Gastroesophageal sphincter (tissue), 3 donors: ENCODE results near the gene ZNF516.

Experiments used
- POLR2AphosphoS5 ChIP-seq: sonication (generic); formaldehyde crosslinking; IDR thresholded peaks from one replicate; pipeline ENCODE4 v1.6.1; 2017; ENCODE audit warnings: antibody characterized with exemption
- TF ChIP-seq, protein P1 (sequence below), 4 experiments: fragments of 200-600 bp in 2 of 4; fragments of 450-650 bp in 2 of 4; sonication (generic) in 1 of 4; IDR thresholded peaks; one replicate each; pipeline ENCODE4 v1.5.1; 2017 to 2019; ENCODE audit warnings: antibody characterized with exemption in 4 of 4, mild to moderate bottlenecking in 2 of 4, moderate library complexity in 2 of 4

DNA sequence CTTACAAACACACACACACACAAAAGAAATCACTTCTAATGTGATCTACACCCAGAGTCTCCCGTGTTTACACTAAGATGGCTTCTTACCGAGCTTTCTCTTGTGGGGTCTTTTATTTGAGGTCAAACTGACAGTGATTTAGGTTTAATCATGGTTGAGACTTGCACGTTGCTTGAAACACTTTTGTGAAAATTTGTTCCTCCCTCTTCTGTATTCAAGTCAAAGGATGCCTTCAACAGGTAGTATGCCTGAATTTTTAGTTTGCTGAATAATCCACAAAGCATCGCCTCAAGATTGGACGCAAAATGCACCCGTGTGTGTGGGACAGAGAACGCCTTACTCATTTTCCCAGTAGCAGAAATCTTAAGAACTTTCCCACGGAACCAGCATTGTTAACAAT, 4.0 kb upstream of the ZNF516 start:
- TF ChIP-seq POLR2AphosphoS5, result no peak
- TF ChIP-seq, protein P1, sequence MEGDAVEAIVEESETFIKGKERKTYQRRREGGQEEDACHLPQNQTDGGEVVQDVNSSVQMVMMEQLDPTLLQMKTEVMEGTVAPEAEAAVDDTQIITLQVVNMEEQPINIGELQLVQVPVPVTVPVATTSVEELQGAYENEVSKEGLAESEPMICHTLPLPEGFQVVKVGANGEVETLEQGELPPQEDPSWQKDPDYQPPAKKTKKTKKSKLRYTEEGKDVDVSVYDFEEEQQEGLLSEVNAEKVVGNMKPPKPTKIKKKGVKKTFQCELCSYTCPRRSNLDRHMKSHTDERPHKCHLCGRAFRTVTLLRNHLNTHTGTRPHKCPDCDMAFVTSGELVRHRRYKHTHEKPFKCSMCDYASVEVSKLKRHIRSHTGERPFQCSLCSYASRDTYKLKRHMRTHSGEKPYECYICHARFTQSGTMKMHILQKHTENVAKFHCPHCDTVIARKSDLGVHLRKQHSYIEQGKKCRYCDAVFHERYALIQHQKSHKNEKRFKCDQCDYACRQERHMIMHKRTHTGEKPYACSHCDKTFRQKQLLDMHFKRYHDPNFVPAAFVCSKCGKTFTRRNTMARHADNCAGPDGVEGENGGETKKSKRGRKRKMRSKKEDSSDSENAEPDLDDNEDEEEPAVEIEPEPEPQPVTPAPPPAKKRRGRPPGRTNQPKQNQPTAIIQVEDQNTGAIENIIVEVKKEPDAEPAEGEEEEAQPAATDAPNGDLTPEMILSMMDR (IDR thresholded peaks at IDR 0.05), result no peak
